WTC11 (cell line): ENCODE measurements around the gene SGMS1.

ENCODE experiments used
- NR2C2 ChIP-seq: sonication (generic); formaldehyde crosslinking; IDR thresholded peaks from 2 replicates; pipeline ENCODE4 v1.8.0; 2022; ENCODE audit warnings: mild to moderate bottlenecking, missing genetic modification reagents
- SMAD3 ChIP-seq: sonication (generic); formaldehyde crosslinking; IDR thresholded peaks from 2 replicates; pipeline ENCODE4 v1.8.0; 2022; ENCODE audit warnings: missing genetic modification reagents, mild to moderate bottlenecking, borderline replicate concordance
- TCF7 ChIP-seq: sonication (generic); formaldehyde crosslinking; IDR thresholded peaks from 2 replicates; pipeline ENCODE4 v1.8.0; 2022; ENCODE audit warnings: mild to moderate bottlenecking, low read depth, missing genetic modification reagents, moderate library complexity

- TF ChIP-seq SMAD3 (CRISPR knock-in tag) (no peak), TCF7 (CRISPR knock-in tag) (no peak), NR2C2 (CRISPR knock-in tag) (no peak)
Observed at GRCh38 chr10:50603151-50603850, 20.5 kb downstream of the SGMS1 start.
